Neural cell (in vitro differentiated cells): Measurements from ENCODE around the gene CASP10. TPM values are rescaled to one million over a fixed set of nuclear protein-coding genes. Genes with fewer than 3 reads are reported as not detected.

Source experiments
- H2AFZ ChIP-seq: fragments of 200-600, 300-800 bp; sonication (generic), shearing (Covaris generic); 2 replicates; pipeline ENCODE4 v1.6.0; 2014; ENCODE audit warnings: low read depth, mild to moderate bottlenecking, antibody characterized with exemption, low read length, moderate library complexity
- H3F3A ChIP-seq: fragments of 200-600 bp; shearing (Covaris generic); 2 replicates; pipeline ENCODE4 v1.6.1; 2016; ENCODE audit warnings: mild to moderate bottlenecking, moderate library complexity, mixed read lengths, antibody characterized with exemption, low read length; ENCODE audit not compliant: insufficient read depth, poor library complexity, severe bottlenecking
- H3K27ac ChIP-seq: fragments of 200-600, 300-800 bp; sonication (generic), shearing (Covaris generic); 2 replicates; pipeline ENCODE4 v1.5.1; 2014; ENCODE audit warnings: mild to moderate bottlenecking, low read length, moderate library complexity
- H3K27me3 ChIP-seq: fragments of 300-800, 200-600 bp; sonication (generic), shearing (Covaris generic); 2 replicates; pipeline ENCODE4 v1.6.0; 2014; ENCODE audit warnings: mild to moderate bottlenecking, low read depth, low read length, moderate library complexity; ENCODE audit not compliant: insufficient read depth
- H3K36me3 ChIP-seq: fragments of 300-800, 200-600 bp; sonication (generic), shearing (Covaris generic); 2 replicates; pipeline ENCODE4 v1.5.1; 2014; ENCODE audit warnings: mild to moderate bottlenecking, antibody characterized with exemption, low read length, moderate library complexity; ENCODE audit not compliant: insufficient read depth
- H3K4me2 ChIP-seq: fragments of 300-800, 200-600 bp; sonication (generic), shearing (Covaris generic); 2 replicates; pipeline ENCODE4 v1.6.0; 2014; ENCODE audit warnings: mild to moderate bottlenecking, low read length
- H3K4me3 ChIP-seq: fragments of 300-800, 200-600 bp; sonication (generic), shearing (Covaris generic); 2 replicates; pipeline ENCODE4 v1.5.1; 2014; ENCODE audit warnings: mild to moderate bottlenecking, low read length, moderate library complexity
- H3K79me2 ChIP-seq: fragments of 200-600 bp; shearing (Covaris generic); replicated peaks from 2 replicates; pipeline ENCODE4 v1.6.0; 2014; ENCODE audit warnings: mild to moderate bottlenecking, low read length, moderate library complexity; ENCODE audit not compliant: insufficient read depth
- H3K9ac ChIP-seq: fragments of 300-800, 200-600 bp; sonication (generic), shearing (Covaris generic); 2 replicates; pipeline ENCODE4 v1.6.1; 2016; ENCODE audit warnings: mild to moderate bottlenecking, low read length, mixed read lengths
- H3K9me2 ChIP-seq: fragments of 200-600 bp; shearing (Covaris generic); 2 replicates; pipeline ENCODE4 v1.6.1; 2016; ENCODE audit warnings: mild to moderate bottlenecking, low read length, mixed read lengths; ENCODE audit not compliant: insufficient read depth
- H3K9me3 ChIP-seq: fragments of 200-600, 300-800 bp; sonication (generic), shearing (Covaris generic); 2 replicates; pipeline ENCODE4 v1.6.1; 2016; ENCODE audit warnings: mild to moderate bottlenecking, mixed run types, low read length, moderate library complexity, mixed read lengths
- H4K20me1 ChIP-seq: fragments of 200-600 bp; shearing (Covaris generic); 2 replicates; pipeline ENCODE4 v1.6.1; 2016; ENCODE audit warnings: mild to moderate bottlenecking, mixed run types; ENCODE audit not compliant: insufficient read depth
- CTCF ChIP-seq: fragments of 450-650 bp; IDR thresholded peaks from 2 replicates; pipeline ENCODE4 v1.5.1; 2014; ENCODE audit warnings: antibody characterized with exemption, mild to moderate bottlenecking, moderate library complexity; ENCODE audit not compliant: poor library complexity, severe bottlenecking
- EP300 ChIP-seq: fragments of 450-650 bp; conservative IDR thresholded peaks from 2 replicates; pipeline ENCODE4 v1.6.1; 2014; ENCODE audit warnings: antibody characterized with exemption, mild to moderate bottlenecking, moderate library complexity; ENCODE audit not compliant: poor library complexity, severe bottlenecking
- EZH2 ChIP-seq: fragments of 200-600, 300-800 bp; shearing (Covaris generic), sonication (generic); IDR thresholded peaks from 2 replicates; pipeline ENCODE4 v1.6.1; 2014; ENCODE audit warnings: antibody characterized with exemption, low read length, borderline replicate concordance, mild to moderate bottlenecking; ENCODE audit not compliant: insufficient read depth, poor library complexity, severe bottlenecking
- MXI1 ChIP-seq: fragments of 450-650 bp; conservative IDR thresholded peaks from 2 replicates; pipeline ENCODE4 v1.6.1; 2014; ENCODE audit warnings: antibody characterized with exemption, mild to moderate bottlenecking; ENCODE audit not compliant: poor library complexity, severe bottlenecking
- POLR2AphosphoS5 ChIP-seq: IDR thresholded peaks from 2 replicates; pipeline ENCODE4 v1.6.1; 2012
- RAD21 ChIP-seq: fragments of 450-650 bp; conservative IDR thresholded peaks from 2 replicates; pipeline ENCODE4 v1.6.1; 2014; ENCODE audit warnings: antibody characterized with exemption, mild to moderate bottlenecking, moderate library complexity
- REST ChIP-seq: IDR thresholded peaks from 2 replicates; pipeline ENCODE4 v1.6.1; 2012; ENCODE audit warnings: borderline replicate concordance
- SMC3 ChIP-seq: fragments of 450-650 bp; conservative IDR thresholded peaks from 2 replicates; pipeline ENCODE4 v1.6.1; 2014; ENCODE audit warnings: antibody characterized with exemption, mild to moderate bottlenecking, moderate library complexity; ENCODE audit not compliant: poor library complexity
- TAF1 ChIP-seq: IDR thresholded peaks from 2 replicates; pipeline ENCODE4 v1.6.1; 2012; ENCODE audit warnings: low read depth
- polyA plus RNA-seq: library from polyadenylated mRNA; depleted of rRNA; stranded (reverse); fragments of >200 nt; gene quantifications from 2 replicates; pipeline ENCODE4 v1.2.3, GENCODE V29; 2014

The CASP10 gene
- polyA plus RNA-seq, 1 donor from 2014 or later = not detected

- Histone ChIP-seq H4K20me1 (no peaks in the 10 kb centered on the region), H3K9me2 (no peaks in the 10 kb centered on the region), H3K9ac (no peak overlapping the region), H3K4me2 (no peak overlapping the region), H3K27me3 (no peaks in the 10 kb centered on the region), H2AFZ (no peak overlapping the region), H3K27ac (no peak overlapping the region), H3F3A (no peaks in the 10 kb centered on the region), H3K9me3 (no peaks in the 10 kb centered on the region), H3K79me2 (no peaks in the 10 kb centered on the region), H3K4me3 (no peak overlapping the region), H3K36me3 (no peaks in the 10 kb centered on the region)
- TF ChIP-seq POLR2AphosphoS5 (no peak), REST (no peak), EZH2 (no peak), EP300 (no peak)
Observed at GRCh38 chr2:201244829-201245228, 61.9 kb downstream of the CASP10 start.

GRCh38 chr2:201246280-201246679 lies 63.3 kb downstream of the CASP10 start:
- no peak overlapping the region for H3K27ac ChIP-seq
- H3K9me2 ChIP-seq = no peaks in the 10 kb centered on the region
- H3F3A ChIP-seq = no peaks in the 10 kb centered on the region
- no peak overlapping the region for H3K9ac ChIP-seq
- H3K36me3 ChIP-seq = no peaks in the 10 kb centered on the region
- no peaks in the 10 kb centered on the region for H3K79me2 ChIP-seq
- no peaks in the 10 kb centered on the region for H3K9me3 ChIP-seq
- H2AFZ ChIP-seq = no peak overlapping the region
- no peak overlapping the region for H3K4me2 ChIP-seq
- H3K27me3 ChIP-seq = no peaks in the 10 kb centered on the region
- TF ChIP-seq SMC3 = no peak
- TF ChIP-seq POLR2AphosphoS5 = no peak
- TF ChIP-seq TAF1 = no peak
- TF ChIP-seq CTCF = no peak
- TF ChIP-seq MXI1 = no peak
- TF ChIP-seq EZH2 = no peak
- TF ChIP-seq EP300 = no peak
- no peak for TF ChIP-seq REST
- TF ChIP-seq RAD21 = no peak
- H3K4me3 ChIP-seq = no peak overlapping the region
- no peaks in the 10 kb centered on the region for H4K20me1 ChIP-seq
